CD14-positive monocyte (primary cell): ENCODE data around the gene DHCR7. TPM values are rescaled to one million over a fixed set of nuclear protein-coding genes. Genes with fewer than 3 reads are reported as not detected.

ENCODE experiments used
- DNase-seq, 3 donors: peaks; one replicate each; pipeline ENCODE4 v3.0.0-alpha.2; 2011 to 2022
- H2AFZ ChIP-seq: 2 replicates; pipeline ENCODE4 v1.6.0; 2012; ENCODE audit warnings: mild to moderate bottlenecking, low read depth, low read length, inconsistent platforms; ENCODE audit not compliant: insufficient read depth, poor library complexity, severe bottlenecking
- H3K27ac ChIP-seq, 2 donors: 1 replicate in 1 of 2; 2 replicates in 1 of 2; pipeline ENCODE4 v1.5.1; 2012 to 2013; ENCODE audit warnings: low read length in 2 of 2, control low read depth in 1 of 2, inconsistent platforms in 1 of 2, low read depth in 1 of 2, mild to moderate bottlenecking in 1 of 2
- H3K27me3 ChIP-seq, 2 donors: one replicate each; pipeline versions ENCODE4 v1.6.0 to v1.6.1; 2011 to 2013; ENCODE audit warnings: low read length in 2 of 2; ENCODE audit not compliant: control insufficient read depth in 2 of 2, insufficient read depth in 2 of 2
- H3K36me3 ChIP-seq, 2 donors: replicated peaks in 1 of 2; 1 replicate in 1 of 2; 2 replicates in 1 of 2; pipeline versions ENCODE4 v1.5.1 to v1.6.1; 2012 to 2013; ENCODE audit warnings: low read length in 2 of 2, control low read depth in 1 of 2, inconsistent platforms in 1 of 2, mild to moderate bottlenecking in 1 of 2; ENCODE audit not compliant: insufficient read depth in 2 of 2, control insufficient read depth in 1 of 2
- H3K4me1 ChIP-seq, 2 donors: 1 replicate in 1 of 2; 2 replicates in 1 of 2; pipeline versions ENCODE4 v1.5.1 to v1.6.1; 2012 to 2013; ENCODE audit warnings: low read length in 2 of 2, control low read depth in 1 of 2, inconsistent platforms in 1 of 2, mild to moderate bottlenecking in 1 of 2, moderate library complexity in 1 of 2; ENCODE audit not compliant: insufficient read depth in 2 of 2, control insufficient read depth in 1 of 2
- H3K4me2 ChIP-seq: replicated peaks from 2 replicates; pipeline ENCODE3; 2012; ENCODE audit warnings: low read length, moderate library complexity, mild to moderate bottlenecking; ENCODE audit not compliant: poor library complexity, severe bottlenecking; ENCODE audit errors: extremely low read depth
- H3K4me3 ChIP-seq, 3 experiments: fragments of 200-600 bp in 1 of 3; sonication (generic) in 1 of 3; replicated peaks in 1 of 3; 1 replicate in 2 of 3; 2 replicates in 1 of 3; pipeline ENCODE4 v1.5.1; 2011 to 2013; ENCODE audit warnings: low read length in 3 of 3, mild to moderate bottlenecking in 3 of 3, control low read depth in 2 of 3, low read depth in 2 of 3, inconsistent platforms in 1 of 3, moderate library complexity in 1 of 3
- H3K79me2 ChIP-seq: 2 replicates; pipeline ENCODE4 v1.6.0; 2012; ENCODE audit warnings: mild to moderate bottlenecking, control low read depth, inconsistent platforms, low read length, moderate library complexity; ENCODE audit not compliant: insufficient read depth
- H3K9ac ChIP-seq: 2 replicates; pipeline ENCODE4 v1.6.0; 2017; ENCODE audit warnings: low read length, mild to moderate bottlenecking; ENCODE audit not compliant: insufficient read depth, poor library complexity, severe bottlenecking
- H3K9me3 ChIP-seq, 2 donors: replicated peaks in 1 of 2; 1 replicate in 1 of 2; 2 replicates in 1 of 2; pipeline versions ENCODE4 v1.5.1 to v1.6.1; 2012 to 2013; ENCODE audit warnings: low read length in 2 of 2, control low read depth in 1 of 2; ENCODE audit not compliant: control insufficient read depth in 1 of 2, insufficient read depth in 1 of 2
- H4K20me1 ChIP-seq: 2 replicates; pipeline ENCODE4 v1.6.0; 2012; ENCODE audit warnings: mild to moderate bottlenecking, low read length, control low read depth, moderate library complexity; ENCODE audit not compliant: insufficient read depth
- H3K27ac Mint-ChIP-seq, 7 donors: one replicate each; pipeline ENCODE4 v1.8.0; 2020; ENCODE audit warnings: mild to moderate bottlenecking in 7 of 7, mixed read lengths in 7 of 7, moderate library complexity in 6 of 7, inconsistent platforms in 2 of 7
- H3K27me3 Mint-ChIP-seq, 3 donors: one replicate each; pipeline ENCODE4 v1.8.0; 2021 to 2022; ENCODE audit warnings: low read depth in 3 of 3, mild to moderate bottlenecking in 3 of 3, mixed read lengths in 3 of 3, moderate library complexity in 3 of 3, inconsistent platforms in 1 of 3
- H3K36me3 Mint-ChIP-seq, 2 donors: one replicate each; pipeline ENCODE4 v1.8.0; 2020; ENCODE audit warnings: mixed read lengths in 2 of 2, inconsistent platforms in 1 of 2, mild to moderate bottlenecking in 1 of 2
- H3K4me1 Mint-ChIP-seq: one replicate; pipeline ENCODE4 v1.8.0; 2020; ENCODE audit warnings: mild to moderate bottlenecking, mixed read lengths
- H3K4me3 Mint-ChIP-seq, 2 donors: one replicate each; pipeline ENCODE4 v1.8.0; 2020; ENCODE audit warnings: mild to moderate bottlenecking in 2 of 2, mixed read lengths in 2 of 2, moderate library complexity in 1 of 2
- H3K9me3 Mint-ChIP-seq, 7 donors: one replicate each; pipeline ENCODE4 v1.8.0; 2020 to 2022; ENCODE audit warnings: mixed read lengths in 7 of 7, mild to moderate bottlenecking in 6 of 7, moderate library complexity in 6 of 7, inconsistent platforms in 2 of 7
- WGBS: methylation state at CpG from one replicate; pipeline ENCODE4 v1.1.5; 2013; ENCODE audit warnings: missing lambda C conversion rate; ENCODE audit not compliant: insufficient coverage; 5-methylcytosine and 5-hydroxymethylcytosine counted together
- intact Hi-C, 2 donors: fragments of 100-400 bp; cut with micrococcal nuclease; formaldehyde crosslinking; loops; one replicate each; pipeline versions ENCODE4 v1.15.0 to v1.15.1; 2023
- polyA plus RNA-seq, 3 donors: library from polyadenylated mRNA; depleted of rRNA in 1 of 3; unstranded in 2 of 3; stranded (reverse) in 1 of 3; fragments of 300-500 nt in 2 of 3; fragments of >200 nt in 1 of 3; fragmentation: Illumina TruSeq in 2 of 3; gene quantifications; 1 replicate in 2 of 3; 2 replicates in 1 of 3; pipeline ENCODE4 v1.2.3, GENCODE V29; 2012 to 2021
- TF ChIP-seq, protein P1 (sequence below): fragments of 200-600 bp; IDR thresholded peaks from one replicate; pipeline ENCODE4 v1.8.0; 2022; ENCODE audit warnings: antibody characterized with exemption, mild to moderate bottlenecking

Gene DHCR7
- polyA plus RNA-seq, 3 donors, result 2.2 to 3.9 (median 2.2) TPM

DNA sequence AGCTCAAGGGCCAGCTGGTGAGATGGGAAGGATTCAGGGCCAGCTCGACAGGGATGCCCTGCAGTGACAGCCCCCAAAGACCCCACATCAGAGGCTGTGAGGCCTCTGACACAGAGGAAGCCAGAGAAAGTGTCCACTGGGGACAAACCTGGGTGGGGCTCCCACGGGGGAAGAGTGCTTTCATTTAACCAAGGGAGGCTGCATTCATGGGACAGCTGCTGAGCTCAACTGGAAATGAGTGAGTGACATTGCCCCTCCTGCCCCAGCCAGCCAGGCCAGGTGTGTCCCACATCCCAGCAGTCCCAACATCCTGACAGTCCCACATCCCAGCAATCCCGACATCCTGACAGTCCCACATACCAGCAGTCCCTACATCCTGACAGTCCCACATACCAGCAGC, 61.0 kb downstream of the DHCR7 start:
- peaks cover 3 to 12% (median 9%) of the 10 kb centered on the region in 7 donors for H3K9me3 Mint-ChIP-seq
- Histone ChIP-seq H2AFZ (no peak overlapping the region), H3K4me2 (no peak overlapping the region), H3K4me1 (no peaks in the 10 kb centered on the region), H3K9me3 (peaks cover 0 to 10% of the 10 kb centered on the region in 2 donors), H3K4me3 (no peak overlapping the region), H3K27me3 (no peaks in the 10 kb centered on the region), H3K27ac (no peak overlapping the region), H4K20me1 (no peaks in the 10 kb centered on the region), H3K79me2 (no peaks in the 10 kb centered on the region), H3K9ac (no peak overlapping the region), H3K36me3 (no peaks in the 10 kb centered on the region)
- H3K4me1 Mint-ChIP-seq, result no peaks in the 10 kb centered on the region
- 90% methylated on average over 3 of the region's 3 CpGs for WGBS
- TF ChIP-seq, protein P1, sequence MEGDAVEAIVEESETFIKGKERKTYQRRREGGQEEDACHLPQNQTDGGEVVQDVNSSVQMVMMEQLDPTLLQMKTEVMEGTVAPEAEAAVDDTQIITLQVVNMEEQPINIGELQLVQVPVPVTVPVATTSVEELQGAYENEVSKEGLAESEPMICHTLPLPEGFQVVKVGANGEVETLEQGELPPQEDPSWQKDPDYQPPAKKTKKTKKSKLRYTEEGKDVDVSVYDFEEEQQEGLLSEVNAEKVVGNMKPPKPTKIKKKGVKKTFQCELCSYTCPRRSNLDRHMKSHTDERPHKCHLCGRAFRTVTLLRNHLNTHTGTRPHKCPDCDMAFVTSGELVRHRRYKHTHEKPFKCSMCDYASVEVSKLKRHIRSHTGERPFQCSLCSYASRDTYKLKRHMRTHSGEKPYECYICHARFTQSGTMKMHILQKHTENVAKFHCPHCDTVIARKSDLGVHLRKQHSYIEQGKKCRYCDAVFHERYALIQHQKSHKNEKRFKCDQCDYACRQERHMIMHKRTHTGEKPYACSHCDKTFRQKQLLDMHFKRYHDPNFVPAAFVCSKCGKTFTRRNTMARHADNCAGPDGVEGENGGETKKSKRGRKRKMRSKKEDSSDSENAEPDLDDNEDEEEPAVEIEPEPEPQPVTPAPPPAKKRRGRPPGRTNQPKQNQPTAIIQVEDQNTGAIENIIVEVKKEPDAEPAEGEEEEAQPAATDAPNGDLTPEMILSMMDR, result no peak
- peaks cover 6 to 12% (median 7%) of the 10 kb centered on the region in 3 donors for H3K27me3 Mint-ChIP-seq
- H3K4me3 Mint-ChIP-seq, result no peak overlapping the region
- intact Hi-C loops, result no loop called here
- no peak for DNase-seq
- no peaks in the 10 kb centered on the region for H3K36me3 Mint-ChIP-seq
- H3K27ac Mint-ChIP-seq, result no peak overlapping the region

DNA sequence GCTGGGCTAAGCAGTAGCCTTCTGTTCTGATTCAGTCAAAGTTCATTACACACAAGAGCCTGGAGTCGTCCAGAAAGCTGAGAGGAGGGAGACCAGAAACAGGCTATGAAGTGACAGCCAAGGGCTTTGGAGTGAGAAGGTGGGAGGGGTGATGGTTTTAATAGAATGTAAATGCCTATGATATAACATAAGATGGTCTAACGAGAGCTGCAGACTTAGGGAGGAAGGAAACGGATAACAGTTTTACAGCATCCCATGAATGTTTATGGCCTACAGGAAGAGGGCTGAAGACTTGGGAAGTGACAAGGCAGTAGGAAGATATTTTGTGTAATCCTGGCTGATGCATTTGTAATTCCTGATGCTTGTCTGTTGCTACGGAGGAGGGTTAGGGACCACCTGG, 62.0 kb downstream of the DHCR7 start:
- H3K4me1 ChIP-seq, result no peaks in the 10 kb centered on the region

More for the DNA sequence above, 62.0 kb downstream of the DHCR7 start:
- Histone ChIP-seq H4K20me1 (no peaks in the 10 kb centered on the region), H2AFZ (no peak overlapping the region), H3K9me3 (peaks cover 0 to 10% of the 10 kb centered on the region in 2 donors), H3K36me3 (no peaks in the 10 kb centered on the region), H3K27ac (no peak overlapping the region), H3K79me2 (no peaks in the 10 kb centered on the region), H3K9ac (no peak overlapping the region), H3K4me2 (no peak overlapping the region), H3K27me3 (no peaks in the 10 kb centered on the region), H3K4me3 (no peak overlapping the region)
- Mint-ChIP-seq H3K9me3 (peaks cover 3 to 12% (median 10%) of the 10 kb centered on the region in 7 donors), H3K4me1 (no peaks in the 10 kb centered on the region), H3K27ac (no peak overlapping the region), H3K4me3 (no peak overlapping the region), H3K36me3 (no peaks in the 10 kb centered on the region), H3K27me3 (peaks cover 6 to 12% (median 9%) of the 10 kb centered on the region in 3 donors)
- intact Hi-C loops, result no loop called here
- no peak for DNase-seq
- 53% methylated on average over 3 of the region's 4 CpGs for WGBS
- TF ChIP-seq, protein P1, result no peak
